Ureter (tissue), 1 donor: ENCODE results near the gene PDE4D. TPM values are rescaled to one million over a fixed set of nuclear protein-coding genes. Genes with fewer than 3 reads are reported as not detected.

Source experiments
- DNase-seq: peaks from one replicate; pipeline ENCODE4 v3.0.0-alpha.2; 2020; ENCODE audit warnings: low spot score
- total RNA-seq: library from RNA; stranded (reverse); gene quantifications from one replicate; pipeline ENCODE4 v1.2.4, GENCODE V29; 2023
- donor health status: DM: yes; HTN: yes; CAD: no.

The PDE4D gene
- total RNA-seq, result 106 TPM

GRCh38 chr5:59893429-59894227, at the start of gene PDE4D:
Gene PDE4D (minus strand): TSS chr5:59893726.
- peak; percentile 57 for DNase-seq

- no peak for DNase-seq
These were observed 44.1 kb upstream of the PDE4D start for GRCh38 chr5:59937633-59938032.

GRCh38 chr5:59923465-59923864, 29.9 kb upstream of the PDE4D start:
- DNase-seq, result no peak

GRCh38 chr5:59922220-59922619, 28.7 kb upstream of the PDE4D start:
- no peak for DNase-seq

- no peak for DNase-seq
These were observed 28.3 kb upstream of the PDE4D start for GRCh38 chr5:59921816-59922215.

- no peak for DNase-seq
These were observed 26.0 kb upstream of the PDE4D start for GRCh38 chr5:59919484-59919883.

- DNase-seq, result no peak
These were observed 23.6 kb upstream of the PDE4D start for GRCh38 chr5:59917121-59917520.

GRCh38 chr5:59905188-59905587, 11.7 kb upstream of the PDE4D start:
- no peak for DNase-seq

GRCh38 chr5:59897075-59897474, 3.5 kb upstream of the PDE4D start:
- no peak for DNase-seq

- DNase-seq, result no peak
These were observed 1.4 kb downstream of the PDE4D start for GRCh38 chr5:59891962-59892643.

- DNase-seq, result no peak
These were observed 6.3 kb downstream of the PDE4D start for GRCh38 chr5:59887274-59887673.

GRCh38 chr5:59874675-59875074, 18.9 kb downstream of the PDE4D start:
- DNase-seq, result no peak

GRCh38 chr5:59873113-59873512, 20.4 kb downstream of the PDE4D start:
- DNase-seq, result no peak

- DNase-seq, result no peak
These were observed 26.9 kb downstream of the PDE4D start for GRCh38 chr5:59866661-59867060.

GRCh38 chr5:59864718-59865117, 28.8 kb downstream of the PDE4D start:
- no peak for DNase-seq

- no peak for DNase-seq
These were observed 29.7 kb downstream of the PDE4D start for GRCh38 chr5:59863777-59864176.

GRCh38 chr5:59856358-59856757, 37.2 kb downstream of the PDE4D start:
- no peak for DNase-seq

- DNase-seq, result no peak
These were observed 42.8 kb downstream of the PDE4D start for GRCh38 chr5:59850766-59851165.

- no peak for DNase-seq
These were observed 45.9 kb downstream of the PDE4D start for GRCh38 chr5:59847586-59847985.

- no peak for DNase-seq
These were observed 47.8 kb downstream of the PDE4D start for GRCh38 chr5:59845730-59846129.

GRCh38 chr5:59843511-59844213, 49.9 kb downstream of the PDE4D start:
- DNase-seq, result no peak

- DNase-seq, result no peak
These were observed 50.5 kb downstream of the PDE4D start for GRCh38 chr5:59842999-59843398.

GRCh38 chr5:59840200-59840601, 53.3 kb downstream of the PDE4D start:
- DNase-seq, result no peak
